ENCODE measurements around the gene LUZP1.
"Not testable (repeated sequence)": the region's sequence is repeated elsewhere in the genome, so short reads cannot be mapped to it uniquely, and the experiment has no call there.

LUZP1 gene

GRCh38 chr1:23193391-23194118 is 24.9 kb upstream of the LUZP1 start:
- CTCF ChIA-PET: interaction anchor here (0.6 to 9.8 kb wide), 4 partner anchors 11 to 129 kb away, joined by 3 to 150 read pairs (median 6); no protein-coding TSS in a partner anchor

GRCh38 chr1:23191199-23191598 is 22.5 kb upstream of the LUZP1 start:
- ChIA-PET POLR2A (no interaction called here), CTCF (interaction anchor here (0.7 to 9.8 kb wide), 3 partner anchors 9 to 216 kb away, joined by 3 to 150 read pairs (median 3); no protein-coding TSS in a partner anchor)
- no peak overlapping the region for H3K4me3 ChIP-seq (ENCODE audit: low read depth, low read length)
- no peak for TF ChIP-seq CTCF (IDR thresholded peaks at IDR 0.05; ENCODE audit: insufficient read depth, low read length, missing control alignments)
- no peak for DNase-seq (ENCODE audit: low read depth, low spot score)

More at GRCh38 chr1:23193391-23194118, 24.9 kb upstream of the LUZP1 start:
- POLR2A ChIA-PET: no interaction called here
- DNase-seq (ENCODE audit: low read depth, low spot score): no peak
- no peak for TF ChIP-seq CTCF (IDR thresholded peaks at IDR 0.05; ENCODE audit: insufficient read depth, low read length, missing control alignments)
- no peak overlapping the region for H3K4me3 ChIP-seq (ENCODE audit: low read depth, low read length)

GRCh38 chr1:23188936-23189452 is 20.3 kb upstream of the LUZP1 start:
- CTCF ChIA-PET: interaction anchor here (1.1 to 10.0 kb wide), 3 partner anchors 10 to 91 kb away, joined by 3 to 579 read pairs (median 4); no protein-coding TSS in a partner anchor
- POLR2A ChIA-PET; H3K4me3 ChIP-seq (ENCODE audit: low read depth, low read length): not testable (repeated sequence)
- DNase-seq (ENCODE audit: low read depth, low spot score): peak; percentile 95

DNA sequence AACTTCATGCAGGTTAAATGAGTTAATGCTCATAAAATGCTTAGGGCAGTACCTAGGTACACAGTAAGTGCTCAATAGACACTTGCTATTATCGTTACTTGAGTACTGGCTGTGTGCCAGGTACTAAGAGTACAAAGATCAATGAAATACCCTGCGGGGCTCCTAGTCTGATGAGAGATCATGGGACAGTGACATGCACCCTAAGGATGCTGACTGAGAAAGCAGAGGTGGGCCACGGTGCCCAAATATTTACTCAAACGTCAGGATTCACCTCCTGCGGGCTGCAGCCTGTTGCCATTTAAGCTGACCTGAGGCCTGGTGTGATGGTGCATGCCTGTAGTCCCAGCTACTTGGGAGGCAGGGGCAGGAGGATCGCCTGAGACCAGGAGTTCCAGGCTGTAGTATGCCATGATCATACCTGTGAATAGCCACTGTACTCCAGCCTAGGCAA is 19.8 kb upstream of the LUZP1 start:
- no peak for TF ChIP-seq CTCF (IDR thresholded peaks at IDR 0.05; ENCODE audit: insufficient read depth, low read length, missing control alignments)
- no peak overlapping the region for H3K4me3 ChIP-seq (ENCODE audit: low read depth, low read length)
- ChIA-PET CTCF (interaction anchor here (1.2 to 10.0 kb wide), 5 partner anchors 10 to 211 kb away, joined by 5 to 579 read pairs (median 9); partner anchors contain the start of gene LUZP1), POLR2A (no interaction called here)
- DNase-seq (ENCODE audit: low read depth, low spot score): no peak

- no peak for TF ChIP-seq CTCF (IDR thresholded peaks at IDR 0.05; ENCODE audit: insufficient read depth, low read length, missing control alignments)
- ChIA-PET POLR2A (interaction anchor here (0.6 kb wide), 1 partner anchor 207 kb away, joined by 3 read pairs; no protein-coding TSS in a partner anchor), CTCF (interaction anchor here (1.0 to 10.0 kb wide), 7 partner anchors 9 to 352 kb away, joined by 3 to 579 read pairs (median 9); partner anchors contain the start of gene LUZP1)
- H3K4me3 ChIP-seq (ENCODE audit: low read depth, low read length): no peak overlapping the region
- no peak for DNase-seq (ENCODE audit: low read depth, low spot score)
Observed at GRCh38 chr1:23187637-23188036, 19.0 kb upstream of the LUZP1 start.

DNA sequence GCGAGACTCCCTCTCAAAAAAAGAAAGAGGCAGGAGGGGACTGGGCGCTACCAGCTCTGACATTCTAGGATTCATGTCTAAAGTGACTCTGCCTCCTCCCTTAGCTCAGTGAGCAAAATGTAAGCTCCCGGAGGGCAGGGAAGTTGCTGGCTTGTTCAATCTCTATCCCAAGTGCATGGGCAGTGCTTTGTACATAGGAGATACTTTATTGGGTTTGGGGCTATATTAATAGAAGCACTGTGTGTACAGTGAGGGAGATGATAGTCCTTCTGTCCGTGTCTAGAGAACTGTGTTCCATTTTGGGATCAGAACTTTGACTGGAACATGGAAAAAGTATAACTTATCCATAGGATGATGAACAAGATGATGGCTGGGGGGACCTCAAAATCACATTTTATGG is 16.7 kb upstream of the LUZP1 start:
- POLR2A ChIA-PET: no interaction called here

More for the DNA sequence above, 16.7 kb upstream of the LUZP1 start:
- CTCF ChIA-PET: interaction anchor here (1.0 to 10.0 kb wide), 39 partner anchors 10 to 354 kb away, joined by 3 to 579 read pairs (median 9); partner anchors contain the start of genes LACTBL1 and LUZP1
- H3K4me3 ChIP-seq (ENCODE audit: low read depth, low read length): no peak overlapping the region
- TF ChIP-seq CTCF (IDR thresholded peaks at IDR 0.05; ENCODE audit: insufficient read depth, low read length, missing control alignments): no peak
- no peak for DNase-seq (ENCODE audit: low read depth, low spot score)

Measured in AG04449 (cell line).